ENCODE data around the gene CYYR1.

The CYYR1 gene

GRCh38 chr21:26614251-26614650 lies 41.2 kb upstream of the CYYR1 start:
- H3K36me3 ChIP-seq (ENCODE audit: control insufficient read depth in 2 of 2, insufficient read depth in 1 of 2, low read length in 2 of 2), result no peaks in the 10 kb centered on the region

GRCh38 chr21:26599261-26599660 lies 26.2 kb upstream of the CYYR1 start:
- ChIA-PET POLR2A (no interaction called here), CTCF (interaction anchor here (0.6 kb wide), 1 partner anchor 1201 kb away, joined by 3 read pairs; no protein-coding TSS in a partner anchor)
- H3K4me3 ChIP-seq (ENCODE audit: low read depth, low read length), result no peak overlapping the region
- H3K36me3 ChIP-seq (ENCODE audit: control insufficient read depth in 2 of 2, insufficient read depth in 1 of 2, low read length in 2 of 2), result no peaks in the 10 kb centered on the region
- no peak for TF ChIP-seq ZNF548 (tag by site-specific recombination; IDR thresholded peaks at IDR 0.05)
- no peak for TF ChIP-seq ZNF280C (tag by site-specific recombination; IDR thresholded peaks at IDR 0.05)
- no peak for TF ChIP-seq ZNF510 (tag by site-specific recombination; IDR thresholded peaks at IDR 0.05; ENCODE audit: insufficient replicate concordance)
- TF ChIP-seq YY1 (tag by site-specific recombination; IDR thresholded peaks at IDR 0.05), result no peak
- no peak overlapping the region for H3K27ac ChIP-seq (ENCODE audit: extremely low read depth, low read depth, low read length)
- H3K9me3 ChIP-seq (ENCODE audit: control insufficient read depth, insufficient read depth, low read depth, low read length), result no peaks in the 10 kb centered on the region; the same call in 1 of the 2 replicates
- H3K4me1 ChIP-seq (ENCODE audit: control insufficient read depth, insufficient read depth, low read length), result no peaks in the 10 kb centered on the region

More at GRCh38 chr21:26614251-26614650, 41.2 kb upstream of the CYYR1 start:
- no peak overlapping the region for H3K4me3 ChIP-seq (ENCODE audit: low read depth, low read length)
- POLR2A ChIA-PET, result no interaction called here
- TF ChIP-seq ZNF211 (tag by site-specific recombination; IDR thresholded peaks at IDR 0.05; ENCODE audit: low read depth) (no peak), ZNF707 (tag by site-specific recombination; IDR thresholded peaks at IDR 0.05) (no peak), PRDM1 (tag by site-specific recombination; IDR thresholded peaks at IDR 0.05) (no peak), ZSCAN30 (tag by site-specific recombination; IDR thresholded peaks at IDR 0.05) (no peak)
- CTCF ChIA-PET, result no interaction called here
- no peaks in the 10 kb centered on the region for H3K4me1 ChIP-seq (ENCODE audit: control insufficient read depth, insufficient read depth, low read length)
- H3K9me3 ChIP-seq (ENCODE audit: control insufficient read depth, insufficient read depth, low read depth, low read length), result no peaks in the 10 kb centered on the region
- H3K27ac ChIP-seq (ENCODE audit: extremely low read depth, low read depth, low read length), result no peak overlapping the region

GRCh38 chr21:26597981-26598380 lies 24.9 kb upstream of the CYYR1 start:
- Histone ChIP-seq H3K4me1 (ENCODE audit: control insufficient read depth, insufficient read depth, low read length) (no peaks in the 10 kb centered on the region), H3K9me3 (ENCODE audit: control insufficient read depth, insufficient read depth, low read depth, low read length) (no peaks in the 10 kb centered on the region; the same call in 1 of the 2 replicates), H3K4me3 (ENCODE audit: low read depth, low read length) (no peak overlapping the region), H3K36me3 (ENCODE audit: control insufficient read depth in 2 of 2, insufficient read depth in 1 of 2, low read length in 2 of 2) (no peaks in the 10 kb centered on the region), H3K27ac (ENCODE audit: extremely low read depth, low read depth, low read length) (no peak overlapping the region)
- CTCF ChIA-PET, result interaction anchor here (0.7 to 1.1 kb wide), 4 partner anchors 55 to 1025 kb away, joined by 3 read pairs; no protein-coding TSS in a partner anchor
- no peak for TF ChIP-seq ZNF76 (tag by site-specific recombination; IDR thresholded peaks at IDR 0.05; ENCODE audit: borderline replicate concordance, low read depth)
- no peak for TF ChIP-seq ZNF529 (tag by site-specific recombination; IDR thresholded peaks at IDR 0.05; ENCODE audit: insufficient replicate concordance)
- no peak for TF ChIP-seq KLF16 (tag by site-specific recombination; IDR thresholded peaks at IDR 0.05)
- no peak for TF ChIP-seq ZNF394 (tag by site-specific recombination; IDR thresholded peaks at IDR 0.05; ENCODE audit: borderline replicate concordance)
- TF ChIP-seq ZNF777 (tag by site-specific recombination; IDR thresholded peaks at IDR 0.05; ENCODE audit: borderline replicate concordance), result no peak
- no peak for TF ChIP-seq ZNF239 (tag by site-specific recombination; IDR thresholded peaks at IDR 0.05)
- no peak for TF ChIP-seq SP3 (tag by site-specific recombination; IDR thresholded peaks at IDR 0.05)
- TF ChIP-seq ZNF23 (tag by site-specific recombination; IDR thresholded peaks at IDR 0.05; ENCODE audit: borderline replicate concordance), result no peak
- TF ChIP-seq ZNF660 (tag by site-specific recombination; IDR thresholded peaks at IDR 0.05), result no peak
- TF ChIP-seq ZNF473 (tag by site-specific recombination; IDR thresholded peaks at IDR 0.05), result no peak
- TF ChIP-seq SALL2 (tag by site-specific recombination; IDR thresholded peaks at IDR 0.05; ENCODE audit: borderline replicate concordance), result no peak
- no peak for TF ChIP-seq GFI1B (tag by site-specific recombination; IDR thresholded peaks at IDR 0.05)
- POLR2A ChIA-PET, result no interaction called here
